ENCODE results near the gene CYP4A22.
"Not testable (repeated sequence)": the region's sequence is repeated elsewhere in the genome, so short reads cannot be mapped to it uniquely, and the experiment has no call there.

The CYP4A22 gene, protein sequence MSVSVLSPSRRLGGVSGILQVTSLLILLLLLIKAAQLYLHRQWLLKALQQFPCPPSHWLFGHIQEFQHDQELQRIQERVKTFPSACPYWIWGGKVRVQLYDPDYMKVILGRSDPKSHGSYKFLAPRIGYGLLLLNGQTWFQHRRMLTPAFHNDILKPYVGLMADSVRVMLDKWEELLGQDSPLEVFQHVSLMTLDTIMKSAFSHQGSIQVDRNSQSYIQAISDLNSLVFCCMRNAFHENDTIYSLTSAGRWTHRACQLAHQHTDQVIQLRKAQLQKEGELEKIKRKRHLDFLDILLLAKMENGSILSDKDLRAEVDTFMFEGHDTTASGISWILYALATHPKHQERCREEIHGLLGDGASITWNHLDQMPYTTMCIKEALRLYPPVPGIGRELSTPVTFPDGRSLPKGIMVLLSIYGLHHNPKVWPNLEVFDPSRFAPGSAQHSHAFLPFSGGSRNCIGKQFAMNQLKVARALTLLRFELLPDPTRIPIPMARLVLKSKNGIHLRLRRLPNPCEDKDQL

GRCh38 chr1:47137198-47137597, at the start of gene CYP4A22:
Gene CYP4A22, plus strand, starts transcription at chr1:47137441. Its CDS starts 45 bp downstream, at chr1:47137486.
- TF ChIP-seq, protein P1, sequence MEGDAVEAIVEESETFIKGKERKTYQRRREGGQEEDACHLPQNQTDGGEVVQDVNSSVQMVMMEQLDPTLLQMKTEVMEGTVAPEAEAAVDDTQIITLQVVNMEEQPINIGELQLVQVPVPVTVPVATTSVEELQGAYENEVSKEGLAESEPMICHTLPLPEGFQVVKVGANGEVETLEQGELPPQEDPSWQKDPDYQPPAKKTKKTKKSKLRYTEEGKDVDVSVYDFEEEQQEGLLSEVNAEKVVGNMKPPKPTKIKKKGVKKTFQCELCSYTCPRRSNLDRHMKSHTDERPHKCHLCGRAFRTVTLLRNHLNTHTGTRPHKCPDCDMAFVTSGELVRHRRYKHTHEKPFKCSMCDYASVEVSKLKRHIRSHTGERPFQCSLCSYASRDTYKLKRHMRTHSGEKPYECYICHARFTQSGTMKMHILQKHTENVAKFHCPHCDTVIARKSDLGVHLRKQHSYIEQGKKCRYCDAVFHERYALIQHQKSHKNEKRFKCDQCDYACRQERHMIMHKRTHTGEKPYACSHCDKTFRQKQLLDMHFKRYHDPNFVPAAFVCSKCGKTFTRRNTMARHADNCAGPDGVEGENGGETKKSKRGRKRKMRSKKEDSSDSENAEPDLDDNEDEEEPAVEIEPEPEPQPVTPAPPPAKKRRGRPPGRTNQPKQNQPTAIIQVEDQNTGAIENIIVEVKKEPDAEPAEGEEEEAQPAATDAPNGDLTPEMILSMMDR (IDR thresholded peaks at IDR 0.05; ENCODE audit: low read length, missing control alignments): no peak
- H3K4me3 ChIP-seq (replicated peaks; ENCODE audit: low read depth, low read length): no peak within 1 kb of the TSS
- DNase-seq (ENCODE audit: low read depth): no peak

DNA sequence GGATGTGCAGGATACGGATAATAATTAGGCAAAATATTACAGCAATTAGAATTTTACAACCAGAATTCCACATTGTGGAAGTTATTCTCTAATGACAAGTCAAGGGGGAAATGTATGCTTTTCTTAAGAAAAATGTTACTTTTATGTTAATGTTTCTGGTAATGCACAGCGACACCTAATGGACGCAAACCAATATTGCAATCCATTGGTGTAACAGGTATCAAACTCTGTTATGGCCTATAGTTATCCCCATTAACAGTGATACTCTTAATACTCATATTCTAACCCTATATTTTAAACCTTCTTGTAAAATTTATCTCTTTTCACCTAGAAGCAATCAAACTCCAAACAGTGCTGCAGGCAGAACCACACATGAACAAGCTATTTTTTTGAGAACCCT, 47.9 kb upstream of the CYP4A22 start:
- peak; percentile 49 for DNase-seq (ENCODE audit: low read depth)
- not testable (repeated sequence) for H3K4me3 ChIP-seq (replicated peaks; ENCODE audit: low read depth, low read length)
- TF ChIP-seq, protein P1 (IDR thresholded peaks at IDR 0.05; ENCODE audit: low read length, missing control alignments): peak; percentile 40

DNA sequence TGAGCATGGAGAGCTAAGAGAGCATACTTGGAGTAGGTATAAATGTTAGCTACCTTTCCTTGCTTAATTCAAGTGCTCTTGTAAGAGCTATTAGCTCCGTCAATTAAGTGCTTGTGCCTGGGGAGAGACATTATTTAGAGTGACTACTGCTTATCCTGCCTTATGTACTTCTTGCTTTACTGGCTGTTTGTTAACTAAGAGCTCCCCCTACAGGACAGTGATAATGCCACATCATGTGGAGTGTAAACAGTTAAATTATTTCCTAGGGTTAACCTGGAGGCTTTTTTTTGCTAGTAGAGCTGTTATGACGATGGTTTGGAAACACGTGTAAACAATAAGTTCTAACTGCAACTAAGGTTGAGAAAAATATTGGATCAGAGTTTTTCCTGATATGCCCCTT, 45.8 kb upstream of the CYP4A22 start:
- TF ChIP-seq, protein P1 (IDR thresholded peaks at IDR 0.05; ENCODE audit: low read length, missing control alignments): peak; percentile 18
- not testable (repeated sequence) for DNase-seq (ENCODE audit: low read depth); H3K4me3 ChIP-seq (replicated peaks; ENCODE audit: low read depth, low read length)

GRCh38 chr1:47104816-47105215, 32.4 kb upstream of the CYP4A22 start:
- no peak for DNase-seq (ENCODE audit: low read depth)
- TF ChIP-seq, protein P1 (IDR thresholded peaks at IDR 0.05; ENCODE audit: low read length, missing control alignments): no peak
- no peak overlapping the region for H3K4me3 ChIP-seq (replicated peaks; ENCODE audit: low read depth, low read length)

GRCh38 chr1:47106792-47107191, 30.4 kb upstream of the CYP4A22 start:
- no peak overlapping the region for H3K4me3 ChIP-seq (replicated peaks; ENCODE audit: low read depth, low read length)
- DNase-seq (ENCODE audit: low read depth): no peak
- TF ChIP-seq, protein P1 (IDR thresholded peaks at IDR 0.05; ENCODE audit: low read length, missing control alignments): no peak

DNA sequence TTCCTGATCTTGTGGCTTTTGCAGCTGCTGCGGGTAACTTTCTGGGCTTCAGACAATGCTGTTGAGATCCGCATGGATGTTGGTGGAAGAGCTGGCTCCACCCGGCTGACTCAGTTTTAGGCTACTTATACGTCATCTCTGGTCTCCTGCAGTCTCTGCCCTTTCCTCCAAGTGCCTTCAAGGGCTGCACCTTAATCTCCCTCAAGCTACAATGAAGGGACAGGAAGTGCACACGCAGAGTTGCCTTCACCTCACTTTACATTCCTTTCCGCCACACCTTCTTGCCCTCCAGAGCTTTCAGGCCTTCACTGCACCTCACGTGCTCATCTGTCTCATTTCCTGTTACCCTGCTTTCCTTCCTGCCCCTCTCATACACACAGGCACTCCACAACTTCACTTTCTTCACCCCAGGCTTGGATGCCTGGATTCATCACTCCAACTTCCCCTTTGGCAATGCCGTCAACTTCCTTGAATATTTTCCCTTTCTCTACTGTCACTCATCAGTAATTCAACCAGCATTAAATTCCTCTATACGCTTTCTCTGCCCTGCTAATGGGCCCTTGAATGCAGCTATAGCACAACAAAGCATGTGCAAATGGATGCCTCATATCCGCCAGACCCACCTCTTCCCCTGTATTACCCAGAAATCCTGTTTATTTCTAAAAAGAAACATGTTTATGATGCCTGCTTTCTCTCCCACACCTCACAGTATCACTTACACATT, 29.2 kb upstream of the CYP4A22 start:
- peak; percentile 33 for DNase-seq (ENCODE audit: low read depth)
- H3K4me3 ChIP-seq (replicated peaks; ENCODE audit: low read depth, low read length): not testable (repeated sequence)

DNA sequence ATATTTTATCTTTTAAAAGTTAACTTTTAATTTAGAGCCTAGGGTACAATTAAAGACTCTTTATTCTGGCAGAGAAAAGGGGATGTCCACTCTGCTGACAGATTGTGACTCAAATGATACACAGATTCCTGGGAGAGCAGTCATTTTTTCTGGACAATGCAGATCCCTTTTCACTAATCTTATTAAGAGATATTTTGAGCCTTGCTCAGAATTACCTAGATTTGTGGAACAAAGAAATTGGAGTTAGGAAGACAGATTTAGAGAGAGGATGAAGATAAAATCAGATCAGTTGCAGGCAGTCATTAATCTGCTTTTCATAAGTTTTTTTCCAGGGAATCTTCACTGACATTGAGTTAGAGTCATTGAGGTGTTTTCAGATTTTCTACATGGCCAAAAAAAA, 27.8 kb upstream of the CYP4A22 start:
- not testable (repeated sequence) for H3K4me3 ChIP-seq (replicated peaks; ENCODE audit: low read depth, low read length)

More for the DNA sequence above, 27.8 kb upstream of the CYP4A22 start:
- DNase-seq (ENCODE audit: low read depth): peak; percentile 5

Data from fibroblast of pulmonary artery (primary cell).